Ishikawa (cell line): ENCODE results near the gene LY86.

Experiments used
- CREB1 ChIP-seq: IDR thresholded peaks from 2 replicates; pipeline ENCODE4 v1.6.1; 2012; ENCODE audit warnings: low read depth
- EGR1 ChIP-seq: IDR thresholded peaks from 2 replicates; pipeline ENCODE4 v1.6.1; 2012
- EP300 ChIP-seq: IDR thresholded peaks from 2 replicates; pipeline ENCODE4 v1.6.1; 2012; ENCODE audit warnings: borderline replicate concordance
- FOXM1 ChIP-seq: IDR thresholded peaks from 2 replicates; pipeline ENCODE4 v1.6.1; 2012; ENCODE audit warnings: low read depth, borderline replicate concordance
- MAX ChIP-seq: IDR thresholded peaks from 2 replicates; pipeline ENCODE4 v1.6.1; 2012
- RAD21 ChIP-seq: IDR thresholded peaks from 2 replicates; pipeline ENCODE4 v1.6.1; 2012; ENCODE audit warnings: low read depth
- REST ChIP-seq: IDR thresholded peaks from 2 replicates; pipeline ENCODE4 v1.6.1; 2012; ENCODE audit warnings: low read depth, mild to moderate bottlenecking
- TAF1 ChIP-seq: IDR thresholded peaks from 2 replicates; pipeline ENCODE4 v1.6.1; 2012; ENCODE audit warnings: low read depth, mild to moderate bottlenecking
- YY1 ChIP-seq: IDR thresholded peaks from 2 replicates; pipeline ENCODE4 v1.6.1; 2012; ENCODE audit warnings: low read depth
- ZBTB7A ChIP-seq: IDR thresholded peaks from 2 replicates; pipeline ENCODE4 v1.6.1; 2012; ENCODE audit warnings: low read depth
- TF ChIP-seq, protein P1 (sequence below): IDR thresholded peaks from 2 replicates; pipeline ENCODE4 v1.6.1; 2012

GRCh38 chr6:6682225-6682624 lies 93.7 kb downstream of the LY86 start:
- TF ChIP-seq YY1: no peak
- no peak for TF ChIP-seq TAF1
- TF ChIP-seq EP300: no peak
- TF ChIP-seq, protein P1, sequence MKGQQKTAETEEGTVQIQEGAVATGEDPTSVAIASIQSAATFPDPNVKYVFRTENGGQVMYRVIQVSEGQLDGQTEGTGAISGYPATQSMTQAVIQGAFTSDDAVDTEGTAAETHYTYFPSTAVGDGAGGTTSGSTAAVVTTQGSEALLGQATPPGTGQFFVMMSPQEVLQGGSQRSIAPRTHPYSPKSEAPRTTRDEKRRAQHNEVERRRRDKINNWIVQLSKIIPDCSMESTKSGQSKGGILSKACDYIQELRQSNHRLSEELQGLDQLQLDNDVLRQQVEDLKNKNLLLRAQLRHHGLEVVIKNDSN: no peak
- TF ChIP-seq EGR1: no peak
- TF ChIP-seq REST: no peak
- TF ChIP-seq MAX: no peak
- no peak for TF ChIP-seq FOXM1
- TF ChIP-seq RAD21: no peak
- no peak for TF ChIP-seq CREB1
- no peak for TF ChIP-seq ZBTB7A
